B cell (primary cell): ENCODE measurements around the gene RAB31. TPM values are rescaled to one million over a fixed set of nuclear protein-coding genes. Genes with fewer than 3 reads are reported as not detected.

Experiments used
- ATAC-seq: fragments of 200-7000 bp; cut with Tn5 transposase; one replicate; pipeline ENCODE4 v1.10.0; 2021; ENCODE audit warnings: low read depth, mild to moderate bottlenecking, moderate number of reproducible peaks, moderate library complexity
- CTCF ChIA-PET: fragments of 350-600 bp; sonication (Branson Sonifier 250); formaldehyde crosslinking; loops from one replicate; lab custom pipeline; 2021; ENCODE audit warnings: antibody characterized with exemption, inconsistent platforms; lab: Charles Lee
- POLR2A ChIA-PET: fragments of 350-600 bp; sonication (Branson Sonifier 250); formaldehyde crosslinking; loops from one replicate; lab custom pipeline; 2021; ENCODE audit warnings: antibody characterized with exemption; lab: Charles Lee
- DNase-seq: peaks from one replicate; pipeline ENCODE4 v3.0.0; 2013
- H2AFZ ChIP-seq: 2 replicates; pipeline ENCODE4 v1.6.1; 2012; ENCODE audit warnings: mild to moderate bottlenecking, low read depth, low read length; ENCODE audit not compliant: insufficient read depth, poor library complexity, severe bottlenecking
- H3K27ac ChIP-seq, 2 donors: 1 replicate in 1 of 2; 2 replicates in 1 of 2; pipeline ENCODE4 v1.5.1; 2012 to 2013; ENCODE audit warnings: low read length in 2 of 2, mild to moderate bottlenecking in 2 of 2, moderate library complexity in 1 of 2
- H3K27me3 ChIP-seq, 4 experiments: fragments of 200-600 bp in 1 of 4; sonication (generic) in 1 of 4; replicated peaks in 1 of 4; 1 replicate in 2 of 4; 2 replicates in 2 of 4; pipeline versions ENCODE4 v1.6.1 to v1.7.0; 2013 to 2016; ENCODE audit warnings: low read length in 3 of 4, mild to moderate bottlenecking in 2 of 4, mixed read lengths in 1 of 4, moderate library complexity in 1 of 4; ENCODE audit not compliant: insufficient read depth in 4 of 4, control insufficient read depth in 3 of 4; ENCODE audit errors: control extremely low read depth in 1 of 4
- H3K36me3 ChIP-seq, 2 experiments: replicated peaks in 1 of 2; 1 replicate in 1 of 2; 2 replicates in 1 of 2; pipeline versions ENCODE4 v1.6.1 to v1.7.1; 2013; ENCODE audit warnings: low read length in 1 of 2; ENCODE audit not compliant: insufficient read depth in 2 of 2, control insufficient read depth in 1 of 2; ENCODE audit errors: control extremely low read depth in 1 of 2, extremely low read depth in 1 of 2
- H3K4me1 ChIP-seq, 2 donors: fragments of 200-600 bp in 1 of 2; sonication (generic) in 1 of 2; 1 replicate in 1 of 2; 2 replicates in 1 of 2; pipeline versions ENCODE4 v1.5.1 to v1.6.1; 2013 to 2017; ENCODE audit warnings: low read length in 2 of 2; ENCODE audit not compliant: control insufficient read depth in 2 of 2, insufficient read depth in 2 of 2
- H3K4me2 ChIP-seq: replicated peaks from 2 replicates; pipeline ENCODE3; 2012; ENCODE audit warnings: mild to moderate bottlenecking, low read depth, low read length; ENCODE audit not compliant: poor library complexity, severe bottlenecking
- H3K4me3 ChIP-seq, 5 experiments: fragments of 200-600 bp in 1 of 5; sonication (generic) in 1 of 5; 1 replicate in 3 of 5; 2 replicates in 2 of 5; pipeline versions ENCODE4 v1.5.1 to v1.7.0; 2011 to 2016; ENCODE audit warnings: low read length in 4 of 5, mild to moderate bottlenecking in 4 of 5, low read depth in 2 of 5, control low read depth in 1 of 5, moderate library complexity in 1 of 5; ENCODE audit not compliant: insufficient read depth in 1 of 5; ENCODE audit errors: control extremely low read depth in 1 of 5, extremely low read depth in 1 of 5
- H3K79me2 ChIP-seq: fragments of 200-600 bp; sonication (generic); one replicate; pipeline ENCODE4 v1.6.0; 2016; ENCODE audit warnings: low read length; ENCODE audit not compliant: control insufficient read depth, insufficient read depth
- H3K9ac ChIP-seq: fragments of 200-600 bp; sonication (generic); 2 replicates; pipeline ENCODE4 v1.6.1; 2017; ENCODE audit warnings: mild to moderate bottlenecking, low read length, moderate library complexity
- H3K9me3 ChIP-seq, 3 donors: one replicate each; pipeline versions ENCODE4 v1.6.1 to v1.7.1; 2013; ENCODE audit warnings: low read length in 2 of 3; ENCODE audit not compliant: control insufficient read depth in 2 of 3, insufficient read depth in 1 of 3; ENCODE audit errors: control extremely low read depth in 1 of 3
- H4K20me1 ChIP-seq: 2 replicates; pipeline ENCODE4 v1.6.0; 2012; ENCODE audit warnings: mild to moderate bottlenecking, low read length; ENCODE audit not compliant: insufficient read depth, control insufficient read depth, poor library complexity, severe bottlenecking
- H3K27ac Mint-ChIP-seq: one replicate; pipeline ENCODE4 v1.8.0; 2021; ENCODE audit warnings: mixed read lengths
- H3K27me3 Mint-ChIP-seq: one replicate; pipeline ENCODE4 v1.8.0; 2021; ENCODE audit warnings: mixed read lengths
- H3K4me1 Mint-ChIP-seq: one replicate; pipeline ENCODE4 v1.8.0; 2021; ENCODE audit warnings: mixed read lengths
- H3K4me3 Mint-ChIP-seq: one replicate; pipeline ENCODE4 v1.8.0; 2021; ENCODE audit warnings: mixed read lengths
- H3K9me3 Mint-ChIP-seq: one replicate; pipeline ENCODE4 v1.8.0; 2022; ENCODE audit warnings: mixed read lengths; ENCODE audit not compliant: insufficient read depth
- CTCF ChIP-seq: fragments of 200-600 bp; IDR thresholded peaks from one replicate; pipeline ENCODE4 v1.8.0; 2022; ENCODE audit warnings: antibody characterized with exemption, mild to moderate bottlenecking
- EZH2 ChIP-seq: IDR thresholded peaks from 2 replicates; pipeline ENCODE4 v1.6.1; 2012; ENCODE audit warnings: borderline replicate concordance, low read depth, mild to moderate bottlenecking, moderate library complexity, low read length; ENCODE audit not compliant: insufficient read depth, poor library complexity, severe bottlenecking
- WGBS: methylation state at CpG from one replicate; pipeline ENCODE4 v1.1.5; 2013; ENCODE audit warnings: missing lambda C conversion rate; ENCODE audit not compliant: insufficient coverage; 5-methylcytosine and 5-hydroxymethylcytosine counted together
- intact Hi-C: fragments of 100-400 bp; cut with micrococcal nuclease; formaldehyde crosslinking; loops from one replicate; pipeline ENCODE4 v1.10.0; 2022
- polyA plus RNA-seq: library from polyadenylated mRNA; depleted of rRNA; stranded (reverse); fragments of >200 nt; gene quantifications from 2 replicates; pipeline ENCODE4 v1.2.3, GENCODE V29; 2012
- total RNA-seq, 2 donors: library from RNA; stranded (reverse); fragments of 120-200 nt in 1 of 2; gene quantifications; 1 replicate in 1 of 2; 2 replicates in 1 of 2; pipeline versions ENCODE4 v1.2.3 to v1.2.4, GENCODE V29; 2013 to 2022

RAB31 gene
- total and polyA plus RNA-seq, 2 donors (not counting 1 experiment from before 2014, with no cell fraction given): 15.5 to 44.6 TPM

GRCh38 chr18:9846162-9846925, 138.2 kb downstream of the RAB31 start:
- Histone ChIP-seq H3K36me3 (peaks cover 0 to 26% of the 10 kb centered on the region in 2 experiments), H3K9ac (no peak overlapping the region), H3K4me2 (no peak overlapping the region), H3K4me1 (peaks cover 0 to 7% of the 10 kb centered on the region in 2 donors), H4K20me1 (no peaks in the 10 kb centered on the region), H3K4me3 (no peak overlapping the region), H3K27me3 (no peaks in the 10 kb centered on the region), H3K79me2 (no peaks in the 10 kb centered on the region), H3K27ac (no peak overlapping the region), H3K9me3 (no peaks in the 10 kb centered on the region), H2AFZ (no peak overlapping the region)
- no peak for TF ChIP-seq CTCF
- Mint-ChIP-seq H3K27ac (no peak overlapping the region), H3K4me3 (no peak overlapping the region), H3K27me3 (no peaks in the 10 kb centered on the region), H3K9me3 (no peaks in the 10 kb centered on the region), H3K4me1 (peaks cover 4% of the 10 kb centered on the region)
- ChIA-PET POLR2A (no interaction called here), CTCF (no interaction called here)
- WGBS: 76% methylated on average over 7 of the region's 10 CpGs
- ATAC-seq (no peak), DNase-seq (no peak)
- intact Hi-C loops: no loop called here

GRCh38 chr18:9848170-9848879, 140.2 kb downstream of the RAB31 start:
- H3K4me2 ChIP-seq: no peak overlapping the region
- no peaks in the 10 kb centered on the region for H3K9me3 Mint-ChIP-seq
- no peaks in the 10 kb centered on the region for H3K4me1 ChIP-seq
- no peaks in the 10 kb centered on the region for H3K4me1 Mint-ChIP-seq
- H4K20me1 ChIP-seq: no peaks in the 10 kb centered on the region
- H3K79me2 ChIP-seq: no peaks in the 10 kb centered on the region
- no peaks in the 10 kb centered on the region for H3K27me3 ChIP-seq
- no peak overlapping the region for H3K4me3 ChIP-seq
- H2AFZ ChIP-seq: no peak overlapping the region
- H3K27ac Mint-ChIP-seq: no peak overlapping the region
- no peaks in the 10 kb centered on the region for H3K9me3 ChIP-seq
- intact Hi-C loops: no loop called here
- POLR2A ChIA-PET: no interaction called here
- no peak overlapping the region for H3K4me3 Mint-ChIP-seq
- no peak overlapping the region for H3K27ac ChIP-seq
- no peaks in the 10 kb centered on the region for H3K27me3 Mint-ChIP-seq
- 100% methylated on average over 3 of the region's 5 CpGs for WGBS
- CTCF ChIA-PET: no interaction called here
- no peak for ATAC-seq
- peaks cover 0 to 26% of the 10 kb centered on the region in 2 experiments for H3K36me3 ChIP-seq
- TF ChIP-seq EZH2: no peak
- TF ChIP-seq CTCF: no peak
- no peak for DNase-seq
- H3K9ac ChIP-seq: no peak overlapping the region
